Smooth muscle cell (in vitro differentiated cells): ENCODE measurements around the gene TCF15. TPM values are rescaled to one million over a fixed set of nuclear protein-coding genes. Genes with fewer than 3 reads are reported as not detected.

Experiments
- DNase-seq: peaks from one replicate; lab custom pipeline; 2025; ENCODE audit not compliant: unreplicated experiment; lab: John Stamatoyannopoulos, UW
- H2AFZ ChIP-seq: fragments of 200-600 bp; sonication (generic); 2 replicates; pipeline ENCODE4 v1.6.0; 2016; ENCODE audit warnings: antibody characterized with exemption, low read depth, mild to moderate bottlenecking
- H3F3A ChIP-seq: fragments of 200-600 bp; sonication (generic); 2 replicates; pipeline ENCODE4 v1.6.0; 2017; ENCODE audit warnings: antibody characterized with exemption, low read depth
- H3K27ac ChIP-seq: fragments of 200-600 bp; sonication (generic); 2 replicates; pipeline ENCODE4 v1.5.1; 2016; ENCODE audit warnings: low read depth, mild to moderate bottlenecking
- H3K27me3 ChIP-seq: fragments of 200-600 bp; sonication (generic); 2 replicates; pipeline ENCODE4 v1.6.1; 2016; ENCODE audit warnings: low read depth, mild to moderate bottlenecking
- H3K36me3 ChIP-seq: fragments of 200-600 bp; sonication (generic); 2 replicates; pipeline ENCODE4 v1.5.1; 2016; ENCODE audit warnings: low read depth
- H3K4me1 ChIP-seq: fragments of 200-600 bp; sonication (generic); 2 replicates; pipeline ENCODE4 v1.5.1; 2016; ENCODE audit warnings: low read depth
- H3K4me2 ChIP-seq: fragments of 200-600 bp; sonication (generic); 2 replicates; pipeline ENCODE4 v1.6.0; 2016; ENCODE audit warnings: mild to moderate bottlenecking
- H3K4me3 ChIP-seq: fragments of 200-600 bp; sonication (generic); 2 replicates; pipeline ENCODE4 v1.5.1; 2016; ENCODE audit warnings: mild to moderate bottlenecking
- H3K79me2 ChIP-seq: fragments of 200-600 bp; sonication (generic); 2 replicates; pipeline ENCODE4 v1.6.0; 2016; ENCODE audit warnings: low read depth, mild to moderate bottlenecking
- H3K9ac ChIP-seq: fragments of 200-600 bp; sonication (generic); 2 replicates; pipeline ENCODE4 v1.6.0; 2016; ENCODE audit warnings: low read depth
- H3K9me3 ChIP-seq: fragments of 200-600 bp; sonication (generic); replicated peaks from 2 replicates; pipeline ENCODE4 v1.5.1; 2016; ENCODE audit warnings: low read depth
- H4K20me1 ChIP-seq: fragments of 200-600 bp; sonication (generic); 2 replicates; pipeline ENCODE4 v1.6.0; 2016; ENCODE audit warnings: low read depth
- WGBS: methylation state at CpG from one replicate; pipeline ENCODE4 v1.1.7; 2016; ENCODE audit warnings: low lambda C conversion rate; 5-methylcytosine and 5-hydroxymethylcytosine counted together
- polyA plus RNA-seq: library from polyadenylated mRNA; unstranded; fragments of >200 nt; fragmentation: Nextera tagmentation; extraction: Ambion mirVana; gene quantifications from 2 replicates; pipeline ENCODE4 v1.2.1, GENCODE V29; 2016
- total RNA-seq: library from RNA; depleted of rRNA; stranded (reverse); fragments of >200 nt; gene quantifications from 2 replicates; pipeline ENCODE4 v1.2.3, GENCODE V29; 2014
- TF ChIP-seq, protein P1 (sequence below): fragments of 200-600 bp; sonication (generic); IDR thresholded peaks from 2 replicates; pipeline ENCODE4 v1.5.1; 2017; ENCODE audit warnings: borderline replicate concordance, mild to moderate bottlenecking, antibody characterized with exemption; ENCODE audit not compliant: insufficient read depth, poor library complexity, severe bottlenecking

TCF15 gene
- total and polyA plus RNA-seq, 2 experiments from 2014 or later, result not detected

DNA sequence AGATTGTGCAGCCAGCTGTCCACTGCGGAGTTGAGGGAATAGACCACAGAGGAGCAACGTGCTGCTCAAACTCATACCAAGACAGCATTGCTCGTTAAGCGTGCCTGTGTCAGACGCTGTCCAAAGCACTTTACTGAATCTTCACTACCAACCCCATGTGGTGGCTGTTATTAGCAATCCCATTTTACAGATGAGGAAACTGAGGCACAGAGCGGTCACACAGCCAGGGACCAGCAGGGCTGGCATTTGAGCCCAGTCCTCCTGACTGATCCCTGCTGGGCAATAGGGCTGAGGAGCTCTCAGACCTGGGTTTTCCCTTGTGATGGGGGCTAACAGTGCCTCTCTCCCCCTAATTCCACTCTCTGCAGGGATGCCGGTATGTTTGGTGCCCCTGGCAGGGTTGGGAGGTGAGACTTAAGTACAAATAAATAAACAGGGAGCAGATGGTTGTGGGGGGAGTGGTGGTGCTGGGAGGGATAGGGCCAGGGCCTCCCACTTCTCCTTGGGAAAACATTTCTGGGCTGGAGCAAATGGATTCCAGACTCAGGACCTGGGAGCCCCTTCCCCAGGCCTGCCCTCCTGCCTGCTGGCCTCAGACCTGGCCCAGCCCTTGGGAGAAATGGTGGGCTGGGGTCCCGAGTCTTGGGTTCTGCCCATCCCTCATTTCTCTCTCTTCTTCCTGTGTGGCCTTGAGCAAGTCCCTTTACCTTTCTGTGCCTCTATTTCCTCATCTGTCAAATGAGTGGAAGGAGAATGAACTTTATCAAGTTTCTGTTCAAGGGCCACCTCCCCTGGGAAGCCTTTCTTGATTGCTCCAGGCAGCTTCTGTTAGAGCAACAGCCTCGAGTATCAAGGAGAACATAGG, 25.2 kb upstream of the TCF15 start:
- Histone ChIP-seq H3K9ac (no peak overlapping the region), H3K9me3 (no peaks in the 10 kb centered on the region), H3K27me3 (no peaks in the 10 kb centered on the region), H3K4me2 (no peak overlapping the region), H3K79me2 (no peaks in the 10 kb centered on the region), H4K20me1 (no peaks in the 10 kb centered on the region), H3F3A (no peaks in the 10 kb centered on the region), H3K4me3 (no peak overlapping the region), H3K36me3 (no peaks in the 10 kb centered on the region), H3K4me1 (no peaks in the 10 kb centered on the region), H3K27ac (no peak overlapping the region), H2AFZ (no peak overlapping the region)
- DNase-seq, result no peak
- WGBS, result 87% methylated on average over 9 of the region's 9 CpGs
- TF ChIP-seq, protein P1, sequence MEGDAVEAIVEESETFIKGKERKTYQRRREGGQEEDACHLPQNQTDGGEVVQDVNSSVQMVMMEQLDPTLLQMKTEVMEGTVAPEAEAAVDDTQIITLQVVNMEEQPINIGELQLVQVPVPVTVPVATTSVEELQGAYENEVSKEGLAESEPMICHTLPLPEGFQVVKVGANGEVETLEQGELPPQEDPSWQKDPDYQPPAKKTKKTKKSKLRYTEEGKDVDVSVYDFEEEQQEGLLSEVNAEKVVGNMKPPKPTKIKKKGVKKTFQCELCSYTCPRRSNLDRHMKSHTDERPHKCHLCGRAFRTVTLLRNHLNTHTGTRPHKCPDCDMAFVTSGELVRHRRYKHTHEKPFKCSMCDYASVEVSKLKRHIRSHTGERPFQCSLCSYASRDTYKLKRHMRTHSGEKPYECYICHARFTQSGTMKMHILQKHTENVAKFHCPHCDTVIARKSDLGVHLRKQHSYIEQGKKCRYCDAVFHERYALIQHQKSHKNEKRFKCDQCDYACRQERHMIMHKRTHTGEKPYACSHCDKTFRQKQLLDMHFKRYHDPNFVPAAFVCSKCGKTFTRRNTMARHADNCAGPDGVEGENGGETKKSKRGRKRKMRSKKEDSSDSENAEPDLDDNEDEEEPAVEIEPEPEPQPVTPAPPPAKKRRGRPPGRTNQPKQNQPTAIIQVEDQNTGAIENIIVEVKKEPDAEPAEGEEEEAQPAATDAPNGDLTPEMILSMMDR, result no peak

DNA sequence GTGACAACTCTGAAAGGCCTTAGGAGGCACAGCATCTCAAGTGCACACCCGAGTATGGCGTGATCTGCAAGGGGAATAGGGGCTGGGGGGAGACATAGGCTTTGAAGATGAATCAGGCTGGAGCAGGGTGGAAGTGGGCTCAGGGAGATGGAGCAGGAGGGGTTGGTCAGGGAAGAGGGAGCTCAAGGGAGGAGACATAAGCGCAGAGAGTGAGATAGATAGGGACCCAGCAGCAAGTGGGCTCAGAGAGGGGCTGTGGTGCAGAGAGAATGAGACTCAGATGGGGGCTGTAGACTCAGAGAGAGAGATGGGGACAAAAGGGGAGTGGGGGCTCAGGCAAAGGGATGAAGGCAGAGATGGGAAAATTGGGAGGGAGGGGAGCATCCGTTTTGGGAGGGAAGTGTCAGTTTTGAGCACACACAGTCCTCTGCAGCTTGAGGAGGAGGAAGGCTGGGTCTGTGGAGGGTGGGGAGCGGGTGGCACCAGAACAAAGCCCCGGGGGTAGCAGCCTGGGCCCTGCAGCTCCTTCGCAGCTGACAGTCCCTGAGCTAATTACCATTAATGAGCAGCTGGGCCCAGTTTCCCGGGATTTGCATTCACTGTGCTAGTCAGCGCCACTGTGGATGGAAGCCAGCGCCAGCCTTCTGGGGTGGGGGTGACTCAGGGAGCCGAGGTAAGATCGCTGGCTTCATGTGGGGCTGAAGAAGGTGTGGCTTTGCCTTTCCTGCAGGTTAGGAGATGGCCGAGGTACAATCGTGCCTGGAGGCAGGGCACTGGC, 24.2 kb upstream of the TCF15 start:
- no peak overlapping the region for H3K9ac ChIP-seq
- H3K4me1 ChIP-seq, result no peaks in the 10 kb centered on the region
- H3K27me3 ChIP-seq, result no peaks in the 10 kb centered on the region
- H4K20me1 ChIP-seq, result no peaks in the 10 kb centered on the region
- no peaks in the 10 kb centered on the region for H3K79me2 ChIP-seq
- DNase-seq, result no peak
- H3K27ac ChIP-seq, result no peak overlapping the region
- H3F3A ChIP-seq, result no peaks in the 10 kb centered on the region
- no peak overlapping the region for H3K4me2 ChIP-seq
- TF ChIP-seq, protein P1, result no peak
- WGBS, result 73% methylated on average over 12 of the region's 14 CpGs
- H3K9me3 ChIP-seq, result no peaks in the 10 kb centered on the region
- no peaks in the 10 kb centered on the region for H3K36me3 ChIP-seq
- H2AFZ ChIP-seq, result no peak overlapping the region
- H3K4me3 ChIP-seq, result no peak overlapping the region

DNA sequence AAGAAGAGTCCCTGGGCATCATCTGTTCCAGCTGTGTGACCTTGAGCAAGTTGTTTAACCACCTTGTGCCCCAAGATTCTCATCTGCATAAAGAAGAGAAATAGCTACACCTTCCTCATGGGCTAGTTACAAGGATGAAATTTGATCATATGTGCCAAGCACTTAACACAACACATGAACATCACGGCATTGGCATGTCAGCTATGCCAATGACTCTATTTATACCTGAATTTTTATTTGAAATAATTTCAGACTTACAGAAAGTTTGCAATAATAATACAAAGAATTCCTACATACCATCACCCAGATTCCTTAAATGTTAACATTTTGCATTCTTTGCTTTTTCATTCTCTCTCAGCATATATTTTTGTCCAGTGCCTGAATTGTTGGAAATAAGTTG, 21.0 kb upstream of the TCF15 start:
- no peak overlapping the region for H3K4me3 ChIP-seq
- H2AFZ ChIP-seq, result no peak overlapping the region
- no peaks in the 10 kb centered on the region for H3K9me3 ChIP-seq
- no peaks in the 10 kb centered on the region for H3K79me2 ChIP-seq
- H4K20me1 ChIP-seq, result no peaks in the 10 kb centered on the region
- TF ChIP-seq, protein P1, result no peak
- no peaks in the 10 kb centered on the region for H3F3A ChIP-seq
- DNase-seq, result no peak
- no peaks in the 10 kb centered on the region for H3K27me3 ChIP-seq
- H3K9ac ChIP-seq, result no peak overlapping the region
- no peak overlapping the region for H3K4me2 ChIP-seq
- H3K27ac ChIP-seq, result no peak overlapping the region
- H3K36me3 ChIP-seq, result no peaks in the 10 kb centered on the region
- H3K4me1 ChIP-seq, result no peaks in the 10 kb centered on the region
- WGBS, result 83% methylated on average over 1 of the region's 1 CpG
